Raji (cell line): Measurements from ENCODE around the gene RSF1.

Experiments used
- POLR2A ChIP-seq: IDR thresholded peaks from 2 replicates; pipeline ENCODE4 v1.6.1; 2011; ENCODE audit warnings: low read depth, low read length, control low read depth; ENCODE audit not compliant: insufficient read depth

The RSF1 gene

DNA sequence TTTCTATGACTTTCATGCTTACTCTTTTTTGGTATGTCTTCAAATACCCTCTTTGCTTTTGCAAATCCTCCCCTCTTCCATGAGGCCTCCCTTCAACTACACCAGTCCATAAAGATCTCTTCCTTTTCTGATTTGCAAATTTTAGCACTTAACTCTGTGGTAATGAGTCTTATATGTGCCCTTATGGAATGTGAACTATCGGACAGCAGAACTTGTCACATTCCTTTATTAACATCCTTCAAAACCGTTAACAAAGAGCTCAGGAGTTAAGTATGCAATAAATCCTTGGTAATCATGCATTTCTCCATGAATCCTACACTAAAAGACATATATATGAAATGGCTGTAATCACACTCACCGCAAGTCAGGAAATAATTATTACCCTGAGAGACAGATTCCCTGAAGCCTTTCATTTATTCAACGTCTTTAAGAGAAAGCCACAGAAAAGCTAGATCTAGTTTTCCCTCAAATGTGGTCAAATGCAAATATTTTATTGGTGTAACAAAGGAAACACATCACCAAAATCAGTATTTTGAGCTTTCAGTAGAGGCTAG is 190.3 kb downstream of the RSF1 start:
- TF ChIP-seq POLR2A: no peak

- TF ChIP-seq POLR2A: no peak
Observed at GRCh38 chr11:77619576-77620198, 200.8 kb downstream of the RSF1 start.

GRCh38 chr11:77617892-77618291 is 202.6 kb downstream of the RSF1 start:
- TF ChIP-seq POLR2A: no peak

GRCh38 chr11:77611921-77612320 is 208.6 kb downstream of the RSF1 start:
- no peak for TF ChIP-seq POLR2A
